HG03565 (cell line): ENCODE data around the gene SORL1-AS1.
A peak's percentile ranks its signal among the peaks of the same experiment; 100 is the strongest.

ENCODE experiments used
- ATAC-seq: cut with Tn5 transposase; IDR thresholded peaks from one replicate; pipeline ENCODE4 v1.9.1; 2021; ENCODE audit warnings: mild to moderate bottlenecking, moderate library complexity; ENCODE audit not compliant: unreplicated experiment

Gene SORL1-AS1

GRCh38 chr11:121476379-121477032 lies 23.7 kb upstream of the SORL1-AS1 start:
- ATAC-seq = no peak

DNA sequence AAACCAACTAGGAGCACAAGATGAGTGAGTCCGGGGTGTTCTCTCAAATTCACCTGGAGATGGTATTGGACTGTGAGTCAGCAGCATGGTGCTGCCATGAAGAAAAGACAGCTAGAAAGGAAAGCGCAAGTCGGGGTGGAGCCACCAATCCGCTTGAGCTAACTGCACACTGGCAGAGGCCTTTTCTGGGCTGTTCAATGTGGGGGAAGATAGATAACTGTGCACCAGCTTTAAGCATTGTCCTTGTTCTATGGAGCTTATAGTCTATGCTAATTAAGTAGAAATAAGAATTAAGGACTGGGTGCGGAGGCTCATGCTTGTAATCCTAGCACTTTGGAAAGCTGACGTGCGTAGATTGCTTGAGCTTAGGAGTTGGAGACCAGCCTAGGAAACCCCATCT lies 21.9 kb upstream of the SORL1-AS1 start:
- ATAC-seq = no peak

GRCh38 chr11:121473064-121473777 lies 20.5 kb upstream of the SORL1-AS1 start:
- ATAC-seq = no peak

DNA sequence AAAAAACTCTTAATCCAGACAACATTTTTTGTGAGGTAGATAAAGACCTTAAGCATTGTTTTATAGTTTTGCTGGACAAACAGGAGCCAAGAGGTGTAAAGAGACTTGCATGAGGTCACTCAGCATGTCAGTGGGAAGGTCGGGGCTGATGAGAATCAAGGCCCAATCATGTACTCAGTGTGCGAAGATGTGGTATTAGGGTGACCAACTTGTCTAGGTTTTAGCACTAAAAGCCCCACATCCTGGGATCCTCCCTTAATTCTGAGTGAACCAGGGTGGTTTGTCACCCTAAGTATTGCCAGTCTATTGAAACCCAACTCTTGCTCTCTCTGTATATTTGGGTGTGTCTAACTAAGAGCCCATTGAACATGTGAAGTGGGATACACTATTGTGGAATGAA lies 19.5 kb upstream of the SORL1-AS1 start:
- no peak for ATAC-seq

DNA sequence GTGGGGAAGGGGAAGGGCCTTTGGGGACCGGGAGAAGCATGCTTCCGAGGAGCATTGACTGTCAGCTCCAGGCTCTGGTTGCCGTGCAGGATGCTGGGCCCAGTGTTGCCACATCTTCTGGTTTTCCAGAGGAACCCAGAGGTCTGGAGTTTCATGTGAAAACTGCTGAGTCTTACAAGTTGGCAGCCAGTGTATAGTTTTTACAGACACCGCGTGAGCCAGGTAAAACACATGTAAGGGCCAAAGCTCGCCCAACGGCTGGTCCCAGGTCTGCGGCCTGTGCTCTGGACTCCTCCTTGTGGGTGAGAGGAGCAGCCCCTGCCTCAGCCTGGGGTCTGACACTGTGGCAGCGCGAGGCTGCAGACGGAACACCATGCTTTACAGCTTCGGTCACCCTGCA lies 18.4 kb upstream of the SORL1-AS1 start:
- ATAC-seq = no peak

DNA sequence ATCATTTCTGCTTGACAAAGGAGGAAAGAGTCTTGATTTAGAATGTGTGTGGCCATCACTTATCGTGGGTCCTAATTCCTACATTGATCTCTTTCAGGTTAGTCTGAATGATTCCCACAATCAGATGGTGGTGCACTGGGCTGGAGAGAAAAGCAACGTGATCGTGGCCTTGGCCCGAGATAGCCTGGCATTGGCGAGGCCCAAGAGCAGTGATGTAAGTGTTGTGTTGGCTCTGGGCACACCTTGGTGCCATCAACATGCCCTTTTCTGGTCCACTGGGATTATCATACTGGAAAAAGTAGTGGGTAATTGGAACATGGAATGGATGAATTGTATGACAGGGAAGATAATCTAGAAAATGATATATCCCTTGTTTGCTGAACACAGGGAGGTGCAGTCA lies 17.1 kb upstream of the SORL1-AS1 start:
- ATAC-seq = no peak

DNA sequence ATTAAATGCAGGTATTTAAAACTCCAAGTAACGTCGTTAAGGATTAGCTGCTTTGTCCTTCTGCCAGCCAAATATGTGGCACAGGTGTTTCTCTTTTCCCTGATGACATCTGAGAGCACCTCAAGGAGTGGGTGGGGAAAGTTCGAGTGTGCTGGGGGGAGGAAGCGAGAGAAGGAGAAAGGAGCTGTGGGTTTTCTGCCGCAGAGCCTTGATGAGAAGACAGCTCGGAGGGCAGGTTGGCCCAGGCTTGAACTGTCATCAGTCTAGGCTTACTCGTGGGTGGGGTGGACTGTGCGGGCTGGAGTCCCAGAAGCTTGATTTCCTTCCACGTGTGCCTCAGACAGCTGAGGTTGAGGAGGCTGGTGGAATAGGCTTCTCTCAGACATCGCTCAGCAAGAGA lies 15.2 kb upstream of the SORL1-AS1 start:
- ATAC-seq = peak; percentile 47

- ATAC-seq = no peak
Observed at GRCh38 chr11:121467471-121467870, 14.7 kb upstream of the SORL1-AS1 start.

GRCh38 chr11:121466063-121466794 lies 13.5 kb upstream of the SORL1-AS1 start:
- no peak for ATAC-seq

- ATAC-seq = no peak
Observed at GRCh38 chr11:121465709-121466062, 12.9 kb upstream of the SORL1-AS1 start.

GRCh38 chr11:121464352-121464946 lies 11.7 kb upstream of the SORL1-AS1 start:
- peak; percentile 34 for ATAC-seq

- ATAC-seq = no peak
Observed at GRCh38 chr11:121463689-121464335, 11.0 kb upstream of the SORL1-AS1 start.

- no peak for ATAC-seq
Observed at GRCh38 chr11:121461843-121462242, 9.1 kb upstream of the SORL1-AS1 start.

GRCh38 chr11:121460941-121461514 lies 8.3 kb upstream of the SORL1-AS1 start:
- ATAC-seq = no peak

- no peak for ATAC-seq
Observed at GRCh38 chr11:121459413-121460017, 6.7 kb upstream of the SORL1-AS1 start.

DNA sequence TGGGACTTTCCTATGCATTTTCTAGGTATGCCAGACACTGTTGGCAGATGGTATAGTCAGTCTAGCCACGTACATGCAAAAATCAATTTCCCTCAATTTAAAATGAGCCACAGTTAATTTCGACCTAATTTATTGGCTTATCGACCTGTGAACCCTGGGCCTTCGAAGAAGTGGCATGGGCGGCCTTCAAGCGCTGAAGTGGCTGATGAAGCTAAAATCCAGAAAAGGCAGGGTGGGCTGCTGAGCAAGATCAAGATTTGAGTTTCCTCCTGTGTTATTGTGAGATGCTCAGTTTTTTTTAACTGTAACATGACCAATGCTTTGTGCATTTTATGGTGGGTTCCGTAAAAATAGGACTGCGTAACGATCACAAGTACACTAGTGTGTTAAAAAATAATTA lies 5.8 kb upstream of the SORL1-AS1 start:
- ATAC-seq = no peak

DNA sequence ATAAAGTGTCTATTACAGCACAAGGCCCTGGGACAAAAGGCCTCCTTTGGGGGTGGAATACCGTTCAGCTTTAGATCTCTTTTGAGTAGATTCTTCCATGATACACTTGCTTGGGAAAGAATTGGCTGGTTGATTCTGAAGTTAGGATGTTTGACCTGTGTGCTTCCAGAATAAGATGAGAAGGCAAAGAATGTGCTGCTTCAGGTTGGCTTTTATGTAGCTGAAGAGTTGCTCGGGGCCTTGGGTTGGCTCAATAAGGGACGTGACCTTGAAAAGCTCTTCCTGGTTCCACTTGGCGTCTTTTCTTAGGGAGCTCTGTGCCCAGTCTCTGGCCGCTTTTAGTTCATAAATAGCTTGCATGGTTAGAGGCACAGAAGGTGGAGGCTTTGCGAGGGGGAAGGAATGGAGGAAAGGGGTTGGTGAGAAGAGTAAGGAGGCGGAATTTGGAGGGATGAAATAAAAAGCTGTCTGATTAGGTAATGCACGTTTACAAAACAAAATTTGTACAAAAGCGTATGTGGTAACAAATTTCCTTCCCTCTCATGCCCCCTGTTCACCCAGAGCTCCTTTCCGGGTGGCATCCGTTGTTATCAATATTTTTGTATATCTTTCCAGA lies 4.2 kb upstream of the SORL1-AS1 start:
- ATAC-seq = no peak

DNA sequence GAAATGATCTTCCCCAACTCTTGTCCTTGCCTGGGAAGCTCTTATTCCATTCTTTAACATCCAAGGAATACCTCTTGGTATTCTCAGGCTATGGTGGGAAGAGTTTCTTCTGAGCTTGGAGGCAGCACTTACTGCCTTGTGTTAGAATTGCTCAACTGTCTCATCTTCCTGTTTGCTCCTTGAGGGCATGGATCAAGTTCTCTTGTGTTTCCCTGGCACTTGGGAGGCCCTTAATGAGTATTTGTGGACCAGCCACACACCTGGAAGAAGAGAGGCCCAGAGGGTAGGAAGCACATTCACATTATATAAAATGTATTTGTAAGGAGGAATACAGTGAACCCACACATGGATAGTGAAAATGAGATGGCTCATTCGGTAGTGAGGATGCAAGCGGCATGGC lies 3.4 kb upstream of the SORL1-AS1 start:
- ATAC-seq = no peak

- no peak for ATAC-seq
Observed at GRCh38 chr11:121455115-121455514, 2.3 kb upstream of the SORL1-AS1 start.
